H54 (cell line): ENCODE data around the gene VAV3.

Experiments
- DNase-seq: peaks from one replicate; pipeline ENCODE4 v3.0.0; 2011; ENCODE audit warnings: low spot score, mixed read lengths; ENCODE audit not compliant: insufficient read length
- FAIRE-seq: peaks from 3 replicates; lab custom pipeline; 2011; peaks lifted over from hg19 to GRCh38; lab: Jason Lieb, UNC
- POLR2A ChIP-seq: IDR thresholded peaks from 2 replicates; pipeline ENCODE4 v1.6.1; 2011; ENCODE audit warnings: low read depth, mild to moderate bottlenecking, low read length

The VAV3 gene

GRCh38 chr1:107617456-107617855 lies 347.5 kb downstream of the VAV3 start:
- no peak for TF ChIP-seq POLR2A
- no peak for FAIRE-seq

GRCh38 chr1:107609808-107610207 lies 355.2 kb downstream of the VAV3 start:
- no peak for TF ChIP-seq POLR2A
- FAIRE-seq (peak; percentile 33), DNase-seq (no peak)

More at GRCh38 chr1:107617456-107617855, 347.5 kb downstream of the VAV3 start:
- DNase-seq = no peak

GRCh38 chr1:107604825-107605224 lies 360.2 kb downstream of the VAV3 start:
- DNase-seq (no peak), FAIRE-seq (no peak)
- no peak for TF ChIP-seq POLR2A

DNA sequence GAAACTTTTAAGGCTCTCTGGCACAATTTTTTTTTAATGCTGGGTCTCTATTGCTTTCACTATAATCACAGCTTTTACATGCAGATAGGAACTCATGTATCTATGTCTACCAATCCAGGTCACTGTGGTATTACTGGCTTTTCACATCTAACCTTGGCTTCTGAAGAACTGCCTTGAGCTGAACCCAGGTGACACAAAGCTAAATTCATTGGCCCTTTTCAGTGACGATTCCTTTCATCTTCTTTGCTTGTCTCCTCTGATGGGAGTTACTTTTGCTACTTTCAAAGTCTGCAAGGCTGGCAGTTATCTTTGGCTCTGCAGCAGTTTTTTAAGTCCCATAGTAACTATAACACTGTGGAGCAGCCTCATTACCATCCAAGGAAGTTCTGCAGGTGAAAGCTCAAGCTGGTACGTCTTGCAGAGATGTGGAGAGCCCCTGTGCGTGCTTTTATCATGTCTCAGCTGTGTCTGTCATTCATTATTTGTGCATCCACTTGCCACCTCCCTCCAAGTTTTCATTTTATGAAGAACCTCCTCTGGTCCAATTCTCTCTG lies 364.3 kb downstream of the VAV3 start:
- no peak for FAIRE-seq
- no peak for DNase-seq
- no peak for TF ChIP-seq POLR2A

GRCh38 chr1:107599220-107599619 lies 365.8 kb downstream of the VAV3 start:
- DNase-seq = no peak
- no peak for TF ChIP-seq POLR2A
- no peak for FAIRE-seq

GRCh38 chr1:107597290-107597689 lies 367.7 kb downstream of the VAV3 start:
- no peak for TF ChIP-seq POLR2A
- DNase-seq (no peak), FAIRE-seq (no peak)

- no peak for DNase-seq
- no peak for TF ChIP-seq POLR2A
- FAIRE-seq = no peak
Observed at GRCh38 chr1:107594536-107594935, 370.4 kb downstream of the VAV3 start.

DNA sequence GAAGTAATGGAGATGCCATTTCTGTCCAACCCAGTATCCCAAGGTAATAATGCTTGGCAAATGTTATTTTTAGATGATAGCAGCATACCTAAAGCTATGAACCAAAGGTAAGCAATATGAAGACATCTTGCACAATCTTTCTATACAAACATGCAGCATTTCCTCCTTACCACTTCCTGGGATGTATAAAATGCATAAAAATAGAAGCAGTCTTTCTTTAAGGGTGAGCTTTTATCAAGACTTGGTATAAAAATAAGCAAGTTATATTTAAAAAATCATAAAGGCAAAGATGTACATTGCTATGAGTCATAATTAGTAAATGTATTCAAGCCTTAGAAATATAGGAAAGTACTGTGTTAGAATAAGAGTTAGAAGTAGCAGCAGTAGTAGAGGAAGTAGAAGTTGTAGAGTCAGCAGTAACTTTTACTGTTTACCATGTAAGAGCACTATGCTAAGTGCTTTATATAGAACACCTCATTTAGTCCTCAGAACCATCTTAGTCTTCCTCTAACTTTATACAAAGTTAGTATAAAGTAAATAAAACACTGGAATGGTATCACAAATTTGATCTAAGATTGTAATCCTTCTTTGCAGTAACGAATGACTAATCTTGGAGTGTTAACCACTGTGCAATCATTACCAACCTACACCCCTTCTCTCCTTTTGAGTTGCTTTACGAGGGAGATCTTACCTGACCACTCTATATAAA lies 371.3 kb downstream of the VAV3 start:
- DNase-seq = no peak
- TF ChIP-seq POLR2A = no peak
- FAIRE-seq = no peak

GRCh38 chr1:107590900-107591622 lies 373.9 kb downstream of the VAV3 start:
- no peak for FAIRE-seq
- TF ChIP-seq POLR2A = no peak

GRCh38 chr1:107590087-107590486 lies 374.9 kb downstream of the VAV3 start:
- no peak for TF ChIP-seq POLR2A
- DNase-seq (no peak), FAIRE-seq (no peak)

More at GRCh38 chr1:107590900-107591622, 373.9 kb downstream of the VAV3 start:
- DNase-seq = no peak

DNA sequence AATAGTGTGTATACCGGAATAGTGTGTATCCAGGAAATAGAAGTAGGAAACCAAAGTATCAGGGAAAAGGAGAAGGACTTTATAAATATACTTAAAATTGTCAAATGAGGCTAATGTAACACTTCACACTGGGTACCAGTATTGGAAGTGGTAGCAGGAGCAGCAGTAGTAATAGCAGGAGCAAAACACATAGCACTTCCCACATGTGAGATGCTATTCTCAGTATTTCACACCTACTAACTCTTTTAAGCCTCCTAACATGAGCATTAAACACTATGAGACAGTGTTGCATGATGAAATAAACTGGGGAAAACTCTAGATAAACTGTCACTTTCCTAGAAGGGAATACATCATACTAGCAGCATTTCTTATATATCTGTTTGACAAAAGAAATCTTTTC lies 376.7 kb downstream of the VAV3 start:
- no peak for FAIRE-seq
- DNase-seq = no peak

GRCh38 chr1:107575226-107575625 lies 389.8 kb downstream of the VAV3 start:
- no peak for TF ChIP-seq POLR2A
- FAIRE-seq (no peak), DNase-seq (no peak)

More for the DNA sequence above, 376.7 kb downstream of the VAV3 start:
- TF ChIP-seq POLR2A = no peak

DNA sequence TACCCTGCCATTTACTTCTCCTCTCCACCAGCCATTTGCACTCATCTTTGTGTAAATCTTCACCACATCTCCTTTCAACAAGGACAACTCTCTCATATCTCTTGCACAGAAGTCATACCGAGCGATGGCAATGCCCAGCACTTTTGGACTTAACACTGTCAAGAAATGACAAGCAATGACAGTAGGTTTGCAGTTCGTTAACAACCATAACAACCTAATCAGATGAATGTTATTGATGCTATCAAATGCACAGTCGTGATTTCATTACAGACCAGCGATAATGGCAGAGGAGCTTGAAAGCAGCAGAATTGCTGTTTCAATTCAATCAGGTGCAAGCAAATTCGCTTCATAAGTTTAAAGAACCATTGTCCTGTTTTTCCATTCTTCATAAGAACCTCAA lies 390.9 kb downstream of the VAV3 start:
- DNase-seq (no peak), FAIRE-seq (peak; percentile 30)
- TF ChIP-seq POLR2A = no peak

- FAIRE-seq (peak; percentile 88), DNase-seq (peak; percentile 19)
Observed at GRCh38 chr1:107572674-107573211, 392.2 kb downstream of the VAV3 start.

More at GRCh38 chr1:107572674-107573211, 392.2 kb downstream of the VAV3 start:
- no peak for TF ChIP-seq POLR2A
